Mucosa of gallbladder (tissue), 1 donor: Measurements from ENCODE around the gene RALA. TPM values are rescaled to one million over a fixed set of nuclear protein-coding genes. Genes with fewer than 3 reads are reported as not detected.
"Not testable (repeated sequence)": the region's sequence is repeated elsewhere in the genome, so short reads cannot be mapped to it uniquely, and the experiment has no call there.

ENCODE experiments used
- DNase-seq: peaks from one replicate; pipeline ENCODE4 v3.0.0-alpha.2; 2020; ENCODE audit warnings: low spot score
- total RNA-seq: library from RNA; stranded (reverse); gene quantifications from one replicate; pipeline ENCODE4 v1.2.1, GENCODE V29; 2021
- donor health status: DM: no; HTN: no; CAD: no.

RALA gene
- total RNA-seq, 1 donor from 2014 or later, result 46.7 TPM

GRCh38 chr7:39683216-39683845 lies 60.0 kb downstream of the RALA start:
- no peak for DNase-seq

- DNase-seq, result no peak
Observed at GRCh38 chr7:39686261-39686924, 63.0 kb downstream of the RALA start.

- no peak for DNase-seq
Observed at GRCh38 chr7:39688611-39689480, 65.5 kb downstream of the RALA start.

GRCh38 chr7:39691821-39692220 lies 68.4 kb downstream of the RALA start:
- no peak for DNase-seq

- DNase-seq, result not testable (repeated sequence)
Observed at GRCh38 chr7:39693086-39693485, 69.7 kb downstream of the RALA start.

GRCh38 chr7:39693812-39694211 lies 70.4 kb downstream of the RALA start:
- no peak for DNase-seq

- DNase-seq, result no peak
Observed at GRCh38 chr7:39695852-39696586, 72.6 kb downstream of the RALA start.

- DNase-seq, result no peak
Observed at GRCh38 chr7:39696631-39697030, 73.3 kb downstream of the RALA start.

GRCh38 chr7:39697483-39697882 lies 74.1 kb downstream of the RALA start:
- no peak for DNase-seq

- DNase-seq, result no peak
Observed at GRCh38 chr7:39700165-39700564, 76.8 kb downstream of the RALA start.

- DNase-seq, result peak; percentile 60
Observed at GRCh38 chr7:39700932-39701331, 77.6 kb downstream of the RALA start.

GRCh38 chr7:39702133-39702532 lies 78.8 kb downstream of the RALA start:
- DNase-seq, result no peak

GRCh38 chr7:39703144-39703543 lies 79.8 kb downstream of the RALA start:
- DNase-seq, result no peak

- no peak for DNase-seq
Observed at GRCh38 chr7:39709029-39709428, 85.7 kb downstream of the RALA start.

- peak; percentile 24 for DNase-seq
Observed at GRCh38 chr7:39709768-39710311, 86.5 kb downstream of the RALA start.

- no peak for DNase-seq
Observed at GRCh38 chr7:39712751-39713150, 89.4 kb downstream of the RALA start.

GRCh38 chr7:39714447-39715091 lies 91.2 kb downstream of the RALA start:
- DNase-seq, result no peak

GRCh38 chr7:39720586-39720985 lies 97.2 kb downstream of the RALA start:
- peak; percentile 74 for DNase-seq

- DNase-seq, result no peak
Observed at GRCh38 chr7:39721345-39721744, 98.0 kb downstream of the RALA start.

GRCh38 chr7:39721919-39722597 lies 98.7 kb downstream of the RALA start:
- DNase-seq, result no peak
